Measurements from ENCODE around the gene CASZ1. TPM values are rescaled to one million over a fixed set of nuclear protein-coding genes. Genes with fewer than 3 reads are reported as not detected.

The CASZ1 gene
- polyA plus RNA-seq, 6 donors from 2014 or later = 2.6 to 5.6 (median 3.8) TPM

DNA sequence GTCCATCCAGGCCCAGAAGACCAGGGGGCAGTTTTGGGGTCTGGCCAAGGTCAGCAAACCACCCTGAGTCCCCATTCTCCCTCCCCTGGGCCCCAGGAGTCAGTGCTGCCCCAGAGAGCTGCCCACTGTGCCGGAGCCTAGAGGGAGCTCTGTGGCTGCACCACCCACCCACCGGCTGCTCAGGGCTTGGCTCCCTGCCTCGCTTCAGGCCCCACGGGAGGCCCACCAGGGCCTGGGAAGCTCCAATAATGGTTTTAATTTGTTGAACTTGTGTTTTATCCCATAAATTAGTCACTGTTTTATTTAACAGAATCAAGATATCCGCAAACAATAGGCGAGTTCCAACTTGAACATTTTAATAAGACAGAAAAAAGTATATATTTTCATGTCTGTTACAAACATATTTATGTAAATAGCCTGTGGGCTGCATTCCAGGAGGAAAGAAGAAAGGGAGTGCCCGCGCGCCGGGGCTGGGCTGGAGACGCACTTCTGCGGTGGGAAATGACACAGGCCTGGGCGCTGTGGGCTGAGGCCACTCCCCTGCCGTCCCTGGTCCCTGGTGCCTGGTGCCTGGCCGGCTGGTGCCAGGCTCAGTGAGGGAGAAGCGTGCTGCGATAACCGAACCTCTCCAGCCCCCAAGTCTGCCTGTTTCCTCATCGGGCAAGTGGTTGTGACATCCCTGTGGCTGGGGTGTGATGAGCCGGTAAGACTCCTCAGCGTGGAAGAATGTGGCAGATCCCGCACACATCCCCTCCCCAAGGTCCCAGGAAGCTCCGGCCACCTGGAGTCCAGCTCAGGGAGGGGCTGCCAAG is 161.2 kb downstream of the CASZ1 start:
- Mint-ChIP-seq H3K9me3 (no peaks in the 10 kb centered on the region), H3K4me1 (no peaks in the 10 kb centered on the region), H3K36me3 (no peaks in the 10 kb centered on the region), H3K27ac (no peak overlapping the region), H3K4me3 (no peak overlapping the region), H3K27me3 (peaks cover 0 to 7% (median 0%) of the 10 kb centered on the region in 3 donors)
- no peak for ATAC-seq (ENCODE audit: low read depth in 2 of 2)
- no peak for DNase-seq

GRCh38 chr1:10634428-10635084 is 161.9 kb downstream of the CASZ1 start:
- Mint-ChIP-seq H3K27ac (peak overlapping the region in 1 of 6 donors; percentile 59), H3K27me3 (peaks cover 0 to 7% (median 0%) of the 10 kb centered on the region in 3 donors), H3K36me3 (no peaks in the 10 kb centered on the region), H3K4me1 (no peaks in the 10 kb centered on the region), H3K9me3 (no peaks in the 10 kb centered on the region), H3K4me3 (no peak overlapping the region)
- no peak for DNase-seq
- no peak for ATAC-seq (ENCODE audit: low read depth in 2 of 2)

DNA sequence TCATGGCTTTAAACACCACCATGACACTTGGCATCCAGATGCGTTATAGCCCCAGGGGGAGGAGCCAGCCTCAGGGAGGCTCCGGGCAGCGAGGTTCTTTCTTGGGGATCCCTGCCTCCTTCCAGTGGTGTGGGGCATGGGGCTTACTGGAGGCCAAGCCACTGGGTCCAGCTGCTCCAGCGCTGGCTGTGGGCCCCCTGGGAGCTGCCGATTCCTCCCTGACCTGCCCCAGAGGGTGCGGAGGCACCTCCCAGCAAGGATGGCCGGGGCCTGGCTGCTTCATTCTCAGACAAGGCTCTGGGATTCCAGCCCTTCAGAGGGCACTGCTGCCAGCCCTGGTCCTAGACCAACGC is 162.4 kb downstream of the CASZ1 start:
- no peaks in the 10 kb centered on the region for H3K9me3 Mint-ChIP-seq

GRCh38 chr1:10633416-10633815 is 163.0 kb downstream of the CASZ1 start:
- DNase-seq (no peak), ATAC-seq (ENCODE audit: low read depth in 2 of 2) (no peak)
- Mint-ChIP-seq H3K4me1 (no peaks in the 10 kb centered on the region), H3K27me3 (peaks cover 0 to 7% (median 0%) of the 10 kb centered on the region in 3 donors), H3K4me3 (no peak overlapping the region), H3K36me3 (no peaks in the 10 kb centered on the region), H3K9me3 (no peaks in the 10 kb centered on the region), H3K27ac (no peak overlapping the region)

More for the DNA sequence above, 162.4 kb downstream of the CASZ1 start:
- Mint-ChIP-seq H3K4me1 (no peaks in the 10 kb centered on the region), H3K27me3 (peaks cover 0 to 7% (median 0%) of the 10 kb centered on the region in 3 donors), H3K36me3 (no peaks in the 10 kb centered on the region), H3K4me3 (no peak overlapping the region), H3K27ac (peak overlapping the region in 1 of 6 donors; percentile 59)
- DNase-seq (no peak), ATAC-seq (ENCODE audit: low read depth in 2 of 2) (no peak)

DNA sequence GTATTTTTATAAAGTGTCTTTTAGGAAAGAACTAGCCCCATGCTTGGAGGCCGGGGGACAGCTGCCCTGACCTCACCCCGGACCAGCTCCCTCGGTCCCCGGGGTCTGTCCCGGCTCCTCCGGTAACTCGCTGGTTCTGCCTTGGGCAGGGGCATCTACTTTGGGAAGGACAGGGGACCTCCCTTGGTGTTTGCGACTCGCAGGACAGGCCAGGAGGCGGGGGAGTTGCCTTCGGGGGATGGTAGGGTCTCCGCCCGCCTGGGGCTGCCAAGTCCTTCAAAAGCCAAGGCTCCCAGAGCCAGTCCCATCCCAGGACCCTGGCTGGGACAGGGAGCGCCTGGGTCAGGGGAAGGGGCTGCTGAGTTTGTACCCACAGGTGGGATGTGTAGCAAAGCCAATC is 163.8 kb downstream of the CASZ1 start:
- ATAC-seq (ENCODE audit: low read depth in 2 of 2) (no peak), DNase-seq (no peak)
- Mint-ChIP-seq H3K4me1 (no peaks in the 10 kb centered on the region), H3K27me3 (peaks cover 0 to 7% (median 0%) of the 10 kb centered on the region in 3 donors), H3K9me3 (no peaks in the 10 kb centered on the region), H3K36me3 (no peaks in the 10 kb centered on the region), H3K27ac (peak overlapping the region in 1 of 6 donors; percentile 12), H3K4me3 (no peak overlapping the region)

- H3K9me3 Mint-ChIP-seq = no peaks in the 10 kb centered on the region
- no peak for ATAC-seq (ENCODE audit: low read depth in 2 of 2)
- H3K4me1 Mint-ChIP-seq = no peaks in the 10 kb centered on the region
- no peak overlapping the region for H3K27ac Mint-ChIP-seq
- peaks cover 0 to 2% (median 0%) of the 10 kb centered on the region in 3 donors for H3K27me3 Mint-ChIP-seq
- no peaks in the 10 kb centered on the region for H3K36me3 Mint-ChIP-seq
- no peak for DNase-seq
- no peak overlapping the region for H3K4me3 Mint-ChIP-seq
These were observed 164.4 kb downstream of the CASZ1 start for GRCh38 chr1:10631811-10632593.

DNA sequence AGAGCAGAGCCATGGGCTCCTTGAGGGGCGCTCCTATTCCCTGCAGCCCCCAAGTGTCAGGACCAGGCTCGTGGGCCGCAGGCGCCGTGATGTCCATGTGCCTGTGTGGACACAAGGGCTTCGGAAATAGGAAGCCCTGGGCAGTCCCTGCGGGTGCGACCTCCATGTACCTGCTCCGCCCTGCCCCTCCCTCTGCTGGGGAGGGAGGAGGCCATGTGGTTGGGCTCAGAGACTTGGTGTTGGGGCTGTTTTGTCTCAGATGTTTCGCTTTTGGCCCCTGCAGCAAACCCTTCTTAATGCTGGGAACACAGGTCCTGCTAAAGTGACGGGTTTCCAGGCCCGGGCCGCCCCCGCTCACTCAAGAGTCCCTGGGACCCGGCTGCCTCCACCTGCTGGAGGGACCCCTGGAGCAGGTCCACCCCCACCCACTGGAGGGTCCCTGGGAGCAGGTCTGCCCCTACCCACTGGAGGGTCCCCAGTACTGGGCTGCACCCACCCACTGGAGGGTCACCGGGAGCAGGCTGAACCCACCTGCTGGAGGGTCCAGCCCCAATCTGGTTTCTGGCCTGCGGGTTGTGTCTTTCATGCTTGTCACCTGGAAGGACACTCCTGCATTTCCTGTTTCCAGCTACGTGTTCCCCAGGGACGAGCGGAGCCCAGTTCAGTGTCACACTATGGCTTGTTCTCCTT is 165.2 kb downstream of the CASZ1 start:
- no peaks in the 10 kb centered on the region for H3K36me3 Mint-ChIP-seq
- no peaks in the 10 kb centered on the region for H3K27me3 Mint-ChIP-seq
- H3K9me3 Mint-ChIP-seq = no peaks in the 10 kb centered on the region
- H3K27ac Mint-ChIP-seq = no peak overlapping the region
- H3K4me3 Mint-ChIP-seq = no peak overlapping the region
- DNase-seq (no peak), ATAC-seq (ENCODE audit: low read depth in 2 of 2) (no peak)
- no peaks in the 10 kb centered on the region for H3K4me1 Mint-ChIP-seq

GRCh38 chr1:10630661-10631120 is 165.8 kb downstream of the CASZ1 start:
- Mint-ChIP-seq H3K4me3 (no peak overlapping the region), H3K9me3 (no peaks in the 10 kb centered on the region), H3K36me3 (no peaks in the 10 kb centered on the region), H3K27ac (peak overlapping the region in 1 of 6 donors; percentile 77), H3K4me1 (no peaks in the 10 kb centered on the region), H3K27me3 (no peaks in the 10 kb centered on the region)
- DNase-seq (no peak), ATAC-seq (ENCODE audit: low read depth in 2 of 2) (no peak)

DNA sequence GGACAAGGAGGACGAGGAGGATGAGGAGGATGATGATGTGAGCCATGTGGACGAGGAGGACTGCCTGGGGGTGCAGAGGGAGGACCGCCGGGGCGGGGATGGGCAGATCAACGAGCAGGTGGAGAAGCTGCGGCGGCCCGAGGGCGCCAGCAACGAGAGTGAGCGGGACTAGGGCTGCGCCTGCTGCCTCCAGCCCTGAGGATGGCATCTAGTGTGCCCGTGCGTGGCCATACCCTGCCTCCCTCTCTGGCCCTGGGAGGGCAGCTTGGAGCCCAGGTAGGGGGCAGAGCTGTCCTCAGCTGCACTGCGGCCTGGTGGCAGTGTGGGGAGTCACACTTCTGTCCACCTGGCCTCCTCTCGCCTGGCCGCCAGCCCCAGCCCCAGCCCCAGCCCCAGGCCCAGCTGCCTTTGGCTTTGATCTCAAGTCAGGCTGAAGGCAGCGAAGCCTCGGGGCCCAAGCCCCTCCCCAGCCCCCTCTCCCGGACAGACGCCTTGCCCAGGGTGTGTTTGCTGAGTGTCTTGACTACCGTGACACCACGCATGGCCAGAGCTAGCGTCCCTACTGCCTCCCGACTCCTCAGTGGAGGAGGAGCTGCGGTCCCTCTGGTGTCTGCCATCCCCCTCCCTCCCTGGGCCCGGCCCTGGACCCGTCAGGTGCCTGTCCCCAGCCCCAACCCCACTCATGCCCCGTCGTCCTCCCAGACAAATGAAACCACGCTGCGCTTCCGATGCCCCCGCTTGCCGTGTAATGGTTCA is 166.5 kb downstream of the CASZ1 start:
- no peak overlapping the region for H3K4me3 Mint-ChIP-seq
- H3K9me3 Mint-ChIP-seq = no peaks in the 10 kb centered on the region
- H3K27ac Mint-ChIP-seq = peak overlapping the region in 2 of 6 donors; percentile 69 to 77
- H3K27me3 Mint-ChIP-seq = no peaks in the 10 kb centered on the region
- no peak for ATAC-seq (ENCODE audit: low read depth in 2 of 2)
- no peak for DNase-seq
- no peaks in the 10 kb centered on the region for H3K4me1 Mint-ChIP-seq
- H3K36me3 Mint-ChIP-seq = no peaks in the 10 kb centered on the region

DNA sequence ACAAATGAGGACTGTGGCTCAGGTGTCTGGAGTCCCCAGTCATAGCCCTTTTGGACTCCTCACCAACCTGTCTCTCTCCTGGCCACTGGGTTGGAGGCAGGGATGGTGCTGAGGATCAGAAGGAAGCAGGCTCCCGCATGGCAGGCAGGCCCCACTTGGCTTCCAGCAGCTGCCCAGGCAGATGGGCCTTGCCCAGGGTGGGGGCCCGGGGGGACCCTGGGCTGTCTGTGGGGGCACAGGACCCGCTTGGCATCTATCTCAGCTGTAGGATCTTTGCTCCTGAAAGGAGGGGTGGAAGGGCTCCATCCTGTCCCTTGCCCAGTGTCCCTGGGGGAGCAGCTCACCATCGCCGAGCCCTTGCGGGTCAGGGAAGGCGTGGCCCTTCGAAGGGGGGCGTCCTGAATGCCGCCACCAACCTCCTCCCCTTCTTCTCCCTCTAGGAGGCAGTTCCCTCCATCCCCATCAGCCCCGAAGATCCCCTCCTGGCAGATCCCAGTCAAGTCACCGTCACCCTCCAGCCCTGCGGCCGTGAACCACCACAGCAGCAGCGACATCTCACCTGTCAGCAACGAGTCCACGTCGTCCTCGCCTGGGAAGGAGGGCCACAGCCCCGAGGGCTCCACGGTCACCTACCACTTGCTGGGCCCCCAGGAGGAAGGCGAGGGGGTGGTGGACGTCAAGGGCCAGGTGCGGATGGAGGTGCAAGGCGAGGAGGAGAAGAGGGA is 167.2 kb downstream of the CASZ1 start:
- Mint-ChIP-seq H3K36me3 (no peaks in the 10 kb centered on the region), H3K4me3 (no peak overlapping the region), H3K27ac (peak overlapping the region in 2 of 6 donors; percentile 62 to 69), H3K4me1 (no peaks in the 10 kb centered on the region), H3K9me3 (no peaks in the 10 kb centered on the region), H3K27me3 (no peaks in the 10 kb centered on the region)
- ATAC-seq (ENCODE audit: low read depth in 2 of 2) (no peak), DNase-seq (no peak)

DNA sequence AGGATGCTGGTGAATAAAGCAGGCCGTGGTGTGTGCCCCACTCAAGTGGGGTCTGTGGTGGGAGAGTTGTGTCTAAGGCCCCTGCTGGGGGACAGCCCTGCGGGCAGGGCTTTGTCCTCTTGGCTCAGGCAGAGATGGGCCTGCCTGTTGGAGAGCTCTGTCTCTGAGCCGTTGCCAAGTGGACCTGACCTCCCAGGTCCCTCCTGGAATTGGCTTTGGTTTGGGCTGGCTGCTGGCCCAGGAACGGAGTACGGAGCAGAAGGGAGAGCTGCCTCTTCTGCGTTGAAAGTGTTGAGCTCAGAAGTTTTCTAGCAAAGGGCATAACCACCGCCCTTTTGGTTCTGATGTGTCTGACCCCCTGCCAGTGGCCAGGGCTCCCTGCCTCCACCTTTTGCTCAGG is 167.8 kb downstream of the CASZ1 start:
- ATAC-seq (ENCODE audit: low read depth in 2 of 2) = no peak

DNA sequence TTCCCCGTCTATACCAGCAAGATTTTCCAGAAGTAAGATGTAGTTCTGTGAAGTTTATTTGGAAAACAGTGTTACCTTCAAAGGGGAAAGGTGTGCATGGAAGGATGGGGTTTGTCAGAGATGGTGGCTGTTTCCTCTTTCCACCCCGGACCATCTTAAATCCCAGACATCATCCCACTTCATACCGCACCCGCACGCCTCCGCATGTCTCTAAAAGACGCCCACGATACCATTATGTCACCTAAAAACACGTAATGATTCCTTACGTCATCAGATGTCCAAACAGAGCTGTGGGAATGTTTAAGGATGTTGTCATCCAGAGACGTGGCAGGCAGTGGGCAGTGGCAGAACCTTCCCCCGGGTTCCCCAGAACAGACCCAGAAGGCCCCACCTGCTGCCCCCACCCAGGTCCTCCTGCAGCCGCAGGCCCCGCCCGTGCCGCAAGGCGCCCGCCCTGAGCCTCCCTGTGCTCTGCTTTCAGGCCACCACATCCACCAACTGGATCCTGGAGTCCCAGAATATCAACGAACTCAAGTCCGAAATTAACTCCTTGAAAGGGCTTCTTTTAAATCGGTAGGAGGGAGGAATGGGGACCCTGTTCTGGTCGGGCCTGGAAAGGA is 169.5 kb downstream of the CASZ1 start:
- ATAC-seq (ENCODE audit: low read depth in 2 of 2) (no peak), DNase-seq (no peak)
- Mint-ChIP-seq H3K36me3 (no peaks in the 10 kb centered on the region), H3K27me3 (no peaks in the 10 kb centered on the region), H3K4me3 (no peak overlapping the region), H3K4me1 (no peaks in the 10 kb centered on the region), H3K9me3 (no peaks in the 10 kb centered on the region), H3K27ac (no peak overlapping the region)

More for the DNA sequence above, 167.8 kb downstream of the CASZ1 start:
- Mint-ChIP-seq H3K4me1 (no peaks in the 10 kb centered on the region), H3K9me3 (no peaks in the 10 kb centered on the region), H3K36me3 (no peaks in the 10 kb centered on the region), H3K4me3 (peak overlapping the region in 1 of 8 donors; percentile 84), H3K27me3 (no peaks in the 10 kb centered on the region), H3K27ac (peak overlapping the region in 1 of 6 donors; percentile 28)
- no peak for DNase-seq
